ENCODE results near the gene FSHR. TPM values are rescaled to one million over a fixed set of nuclear protein-coding genes. Genes with fewer than 3 reads are reported as not detected.

The FSHR gene
- total RNA-seq, 1 donor from 2014 or later = not detected

- Histone ChIP-seq H3K9me3 (ENCODE audit: low read depth) (no peaks in the 10 kb centered on the region), H3K4me2 (no peak overlapping the region), H3F3A (ENCODE audit: low read depth) (no peaks in the 10 kb centered on the region), H2AFZ (replicated peaks) (no peak overlapping the region), H3K4me1 (no peaks in the 10 kb centered on the region), H3K27me3 (no peaks in the 10 kb centered on the region), H3K79me2 (ENCODE audit: low read depth) (no peaks in the 10 kb centered on the region), H3K36me3 (no peaks in the 10 kb centered on the region), H3K9ac (no peak overlapping the region), H3K4me3 (no peak overlapping the region), H4K20me1 (ENCODE audit: low read depth) (no peaks in the 10 kb centered on the region), H3K27ac (no peak overlapping the region)
- no peak overlapping the region for H3K4me3 Mint-ChIP-seq
- no peak overlapping the region for H3K27ac Mint-ChIP-seq
- H3K4me1 Mint-ChIP-seq = no peaks in the 10 kb centered on the region
- H3K9me3 Mint-ChIP-seq = peaks cover 2% of the 10 kb centered on the region
- no peaks in the 10 kb centered on the region for H3K27me3 Mint-ChIP-seq (ENCODE audit: insufficient read depth, low read depth)
- no peak for TF ChIP-seq EZH2 (IDR thresholded peaks at IDR 0.05)
- TF ChIP-seq EZH2phosphoT487 (IDR thresholded peaks at IDR 0.05) = no peak
- no peak for TF ChIP-seq CTCF (IDR thresholded peaks at IDR 0.05)
- no peak for DNase-seq (ENCODE audit: low spot score)
- H3K36me3 Mint-ChIP-seq = no peaks in the 10 kb centered on the region
Observed at GRCh38 chr2:49189512-49190225, 35.4 kb upstream of the FSHR start.

GRCh38 chr2:49186050-49186648 is 31.8 kb upstream of the FSHR start:
- H3K27ac ChIP-seq = no peak overlapping the region
- H3K27me3 Mint-ChIP-seq (ENCODE audit: insufficient read depth, low read depth) = peaks cover 2% of the 10 kb centered on the region

GRCh38 chr2:49178656-49179055 is 24.3 kb upstream of the FSHR start:
- no peak overlapping the region for H3K27ac Mint-ChIP-seq
- no peaks in the 10 kb centered on the region for H3K27me3 ChIP-seq
- no peaks in the 10 kb centered on the region for H3F3A ChIP-seq (ENCODE audit: low read depth)
- no peak overlapping the region for H3K4me2 ChIP-seq
- H3K36me3 Mint-ChIP-seq = no peaks in the 10 kb centered on the region
- no peaks in the 10 kb centered on the region for H3K4me1 ChIP-seq
- no peak overlapping the region for H3K9ac ChIP-seq
- no peaks in the 10 kb centered on the region for H4K20me1 ChIP-seq (ENCODE audit: low read depth)
- H3K9me3 Mint-ChIP-seq = peaks cover 2% of the 10 kb centered on the region
- no peaks in the 10 kb centered on the region for H3K79me2 ChIP-seq (ENCODE audit: low read depth)
- no peaks in the 10 kb centered on the region for H3K9me3 ChIP-seq (ENCODE audit: low read depth)
- H3K27ac ChIP-seq = no peak overlapping the region
- no peak overlapping the region for H2AFZ ChIP-seq (replicated peaks)
- TF ChIP-seq EZH2phosphoT487 (IDR thresholded peaks at IDR 0.05) = no peak
- no peak for TF ChIP-seq CTCF (IDR thresholded peaks at IDR 0.05)
- no peak for TF ChIP-seq EZH2 (IDR thresholded peaks at IDR 0.05)
- no peak overlapping the region for H3K4me3 ChIP-seq
- H3K4me3 Mint-ChIP-seq = no peak overlapping the region
- H3K4me1 Mint-ChIP-seq = no peaks in the 10 kb centered on the region
- H3K36me3 ChIP-seq = peaks cover 4% of the 10 kb centered on the region
- DNase-seq (ENCODE audit: low spot score) = no peak
- H3K27me3 Mint-ChIP-seq (ENCODE audit: insufficient read depth, low read depth) = peaks cover under 1% of the 10 kb centered on the region

More at GRCh38 chr2:49186050-49186648, 31.8 kb upstream of the FSHR start:
- H3K4me3 Mint-ChIP-seq = no peak overlapping the region
- Histone ChIP-seq H3K4me1 (no peaks in the 10 kb centered on the region), H3F3A (ENCODE audit: low read depth) (no peaks in the 10 kb centered on the region), H2AFZ (replicated peaks) (no peak overlapping the region), H3K4me2 (no peak overlapping the region), H4K20me1 (ENCODE audit: low read depth) (no peaks in the 10 kb centered on the region), H3K27me3 (no peaks in the 10 kb centered on the region), H3K36me3 (no peaks in the 10 kb centered on the region), H3K79me2 (ENCODE audit: low read depth) (no peaks in the 10 kb centered on the region), H3K9me3 (ENCODE audit: low read depth) (no peaks in the 10 kb centered on the region), H3K4me3 (no peak overlapping the region), H3K9ac (no peak overlapping the region)
- H3K36me3 Mint-ChIP-seq = no peaks in the 10 kb centered on the region
- no peaks in the 10 kb centered on the region for H3K4me1 Mint-ChIP-seq
- H3K27ac Mint-ChIP-seq = no peak overlapping the region
- H3K9me3 Mint-ChIP-seq = peaks cover 2% of the 10 kb centered on the region
- no peak for TF ChIP-seq CTCF (IDR thresholded peaks at IDR 0.05)
- TF ChIP-seq EZH2phosphoT487 (IDR thresholded peaks at IDR 0.05) = no peak
- no peak for TF ChIP-seq EZH2 (IDR thresholded peaks at IDR 0.05)
- no peak for DNase-seq (ENCODE audit: low spot score)
